PC-9 (cell line): ENCODE results near the gene UHRF1. TPM values are rescaled to one million over a fixed set of nuclear protein-coding genes. Genes with fewer than 3 reads are reported as not detected.
A peak's percentile ranks its signal among the peaks of the same experiment; 100 is the strongest.
"Not testable (repeated sequence)": the region's sequence is repeated elsewhere in the genome, so short reads cannot be mapped to it uniquely, and the experiment has no call there.

Experiments
- BruUV-seq: library from RNA; stranded (reverse); fragments of 400-500 nt; replicated peaks from 2 replicates; lab custom pipeline; 2021; lab: Mats Ljungman, UMichigan
- CTCF ChIA-PET: fragments of 300-600 bp; sonication (Branson Sonifier 250); formaldehyde crosslinking; loops from one replicate; lab custom pipeline; 2022; ENCODE audit warnings: antibody characterized with exemption; lab: Charles Lee
- POLR2A ChIA-PET: fragments of 300-600 bp; sonication (Branson Sonifier 250); formaldehyde crosslinking; loops from one replicate; lab custom pipeline; 2022; ENCODE audit warnings: antibody characterized with exemption; ENCODE audit not compliant: unreplicated experiment; lab: Charles Lee
- DNase-seq, 2 experiments: peaks; one replicate each; pipeline versions ENCODE4 v3.0.0 to v3.0.0-alpha.2; 2015 to 2022; ENCODE audit warnings: mixed read lengths in 1 of 2
- H2AFZ ChIP-seq: fragments of 200-600 bp; sonication (generic); 2 replicates; pipeline ENCODE4 v1.8.1; 2017; ENCODE audit warnings: antibody characterized with exemption
- H3F3A ChIP-seq: fragments of 200-600 bp; sonication (generic); 2 replicates; pipeline ENCODE4 v1.8.1; 2017; ENCODE audit warnings: antibody characterized with exemption, mild to moderate bottlenecking, low read depth; ENCODE audit not compliant: insufficient read depth
- H3K27ac ChIP-seq: fragments of 200-600 bp; sonication (generic); 2 replicates; pipeline ENCODE4 v1.6.1; 2016; ENCODE audit warnings: mixed run types
- H3K27me3 ChIP-seq: fragments of 200-600 bp; sonication (generic); 2 replicates; pipeline ENCODE4 v1.6.1; 2016; ENCODE audit warnings: low read depth, mixed run types; ENCODE audit not compliant: insufficient read depth
- H3K36me3 ChIP-seq: fragments of 200-600 bp; sonication (generic); 2 replicates; pipeline ENCODE4 v1.6.1; 2016; ENCODE audit warnings: low read depth, mixed run types
- H3K4me1 ChIP-seq: fragments of 200-600 bp; sonication (generic); replicated peaks from 2 replicates; pipeline ENCODE4 v1.6.1; 2016; ENCODE audit warnings: mixed run types; ENCODE audit not compliant: insufficient read depth
- H3K4me2 ChIP-seq: fragments of 200-600 bp; sonication (generic); 2 replicates; pipeline ENCODE4 v1.6.1; 2017; ENCODE audit warnings: mixed run types
- H3K4me3 ChIP-seq: fragments of 200-600 bp; sonication (generic); 2 replicates; pipeline ENCODE4 v1.6.1; 2016; ENCODE audit warnings: mixed run types
- H3K79me2 ChIP-seq: fragments of 200-600 bp; sonication (generic); 2 replicates; pipeline ENCODE4 v1.6.1; 2017; ENCODE audit warnings: low read depth, mixed run types
- H3K9me2 ChIP-seq: fragments of 200-600 bp; sonication (generic); 2 replicates; pipeline ENCODE4 v1.8.1; 2017; ENCODE audit warnings: mild to moderate bottlenecking; ENCODE audit not compliant: insufficient read depth
- H3K9me3 ChIP-seq: fragments of 200-600 bp; sonication (generic); 2 replicates; pipeline ENCODE4 v1.8.1; 2016; ENCODE audit warnings: low read depth; ENCODE audit not compliant: insufficient read depth
- H4K20me1 ChIP-seq: fragments of 200-600 bp; sonication (generic); 2 replicates; pipeline ENCODE4 v1.8.1; 2017; ENCODE audit not compliant: insufficient read depth
- CTCF ChIP-seq: fragments of 200-600 bp; sonication (generic); conservative IDR thresholded peaks from 2 replicates; pipeline ENCODE4 v1.6.1; 2017; ENCODE audit warnings: mixed run types, antibody characterized with exemption, mild to moderate bottlenecking, moderate library complexity
- EZH2 ChIP-seq: fragments of 200-600 bp; sonication (generic); IDR thresholded peaks from 2 replicates; pipeline ENCODE4 v1.8.0; 2017; ENCODE audit warnings: antibody characterized with exemption, low read depth
- intact Hi-C: fragments of 100-400 bp; cut with micrococcal nuclease; formaldehyde crosslinking; loops from one replicate; pipeline ENCODE4 v1.10.0; 2022; ENCODE audit not compliant: unreplicated experiment
- total RNA-seq: library from RNA; stranded (reverse); gene quantifications from 2 replicates; pipeline ENCODE4 v1.2.3, GENCODE V29; 2021

UHRF1 gene
- total RNA-seq, 1 experiment from 2014 or later = 61.4 TPM

- DNase-seq = peak; percentile 22 to 52
- CTCF ChIA-PET = no interaction called here
- Histone ChIP-seq H3K79me2 (no peaks in the 10 kb centered on the region), H3F3A (no peaks in the 10 kb centered on the region), H3K27ac (no peak overlapping the region), H3K9me3 (no peaks in the 10 kb centered on the region), H2AFZ (no peak overlapping the region), H3K4me1 (no peaks in the 10 kb centered on the region), H4K20me1 (no peaks in the 10 kb centered on the region), H3K4me3 (no peak overlapping the region), H3K36me3 (no peaks in the 10 kb centered on the region), H3K4me2 (no peak overlapping the region), H3K9me2 (no peaks in the 10 kb centered on the region), H3K27me3 (no peaks in the 10 kb centered on the region)
- intact Hi-C loops = no loop called here
- no TSS peak for BruUV-seq
- POLR2A ChIA-PET = no interaction called here
- TF ChIP-seq CTCF = no peak
- no peak for TF ChIP-seq EZH2
Observed at GRCh38 chr19:4889034-4889815, 20.1 kb upstream of the UHRF1 start.

GRCh38 chr19:4891066-4891465 lies 18.2 kb upstream of the UHRF1 start:
- Histone ChIP-seq H3K4me2 (no peak overlapping the region), H3K4me3 (no peak overlapping the region), H3F3A (0 out of 2 replicates have a peak, but pooled peaks cover 5% of the 10 kb centered on the region), H3K79me2 (no peaks in the 10 kb centered on the region), H4K20me1 (no peaks in the 10 kb centered on the region), H3K9me3 (no peaks in the 10 kb centered on the region), H3K27me3 (no peaks in the 10 kb centered on the region), H2AFZ (no peak overlapping the region), H3K4me1 (peaks cover 7% of the 10 kb centered on the region), H3K9me2 (no peaks in the 10 kb centered on the region), H3K36me3 (no peaks in the 10 kb centered on the region), H3K27ac (no peak overlapping the region)
- ChIA-PET POLR2A (no interaction called here), CTCF (interaction anchor here (0.7 kb wide), 1 partner anchor 18 kb away, joined by 9 read pairs; no protein-coding TSS in a partner anchor)
- no peak for DNase-seq
- intact Hi-C loops = no loop called here
- TF ChIP-seq EZH2 (no peak), CTCF (no peak)
- no TSS peak for BruUV-seq

- H3K9me3 ChIP-seq, H3F3A ChIP-seq, H3K27me3 ChIP-seq, H3K27ac ChIP-seq, H4K20me1 ChIP-seq, CTCF ChIA-PET, intact Hi-C loops, H3K4me3 ChIP-seq, DNase-seq, H3K9me2 ChIP-seq, H2AFZ ChIP-seq, BruUV-seq, H3K79me2 ChIP-seq, H3K36me3 ChIP-seq, H3K4me2 ChIP-seq, POLR2A ChIA-PET: not testable (repeated sequence)
- H3K4me1 ChIP-seq = peaks cover 15% of the 10 kb centered on the region
Observed at GRCh38 chr19:4892962-4893361, 16.3 kb upstream of the UHRF1 start.
